ENCODE results near the gene EI24.

Gene EI24

GRCh38 chr11:125591649-125592304 is 22.5 kb downstream of the EI24 start:
- peak; percentile 22 for DNase-seq (ENCODE audit: low read depth)
- TF ChIP-seq CTCF (IDR thresholded peaks at IDR 0.05; ENCODE audit: low read length, missing control alignments): no peak
- peak overlapping the region; percentile 100 for H3K4me3 ChIP-seq (replicated peaks; ENCODE audit: low read depth, low read length)

DNA sequence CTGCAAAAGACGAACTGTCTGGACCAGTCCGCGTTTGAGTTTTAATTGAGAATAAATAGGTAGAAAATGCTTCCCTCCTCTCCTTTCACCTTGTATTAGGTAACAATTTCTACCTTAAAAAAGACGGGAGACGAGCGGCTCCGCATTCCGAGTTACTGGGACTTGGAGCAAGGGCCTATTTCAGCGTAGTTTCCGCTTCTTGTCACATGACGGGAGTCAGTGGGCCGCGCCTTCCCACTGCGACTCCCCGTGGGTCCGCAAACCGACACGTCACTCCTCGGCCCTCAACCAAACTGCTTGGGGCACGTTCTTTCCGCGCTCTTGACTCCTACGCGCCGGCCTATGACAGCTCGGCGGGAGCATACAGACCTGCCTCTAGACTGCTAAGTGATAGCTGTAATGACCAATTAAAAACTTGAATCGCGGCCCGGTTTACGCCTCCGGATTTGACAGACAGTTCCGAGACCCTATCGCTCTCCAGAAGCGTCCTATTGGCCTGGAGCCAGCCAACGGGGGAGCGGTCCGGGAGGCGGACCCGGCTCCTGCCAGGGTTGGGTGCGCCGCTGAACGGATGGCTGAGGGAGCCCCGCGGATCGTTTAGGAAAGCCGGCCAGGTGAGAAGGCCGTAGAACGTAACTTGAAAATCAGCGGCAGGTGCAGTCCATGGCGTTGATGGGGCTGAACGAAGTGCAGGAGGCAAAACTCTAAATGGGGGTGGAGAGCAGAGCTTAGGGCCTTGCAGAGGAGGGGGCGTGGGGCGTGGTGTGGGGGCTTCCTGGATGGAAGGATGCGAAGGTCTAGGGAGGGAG is 23.2 kb downstream of the EI24 start, which contains the start of gene STT3A:
Gene STT3A, plus strand, starts transcription at position 548 of the 809 bp plus-strand sequence. CDS start 3,064 bp downstream, outside the sequence.
- TF ChIP-seq CTCF (IDR thresholded peaks at IDR 0.05; ENCODE audit: low read length, missing control alignments): no peak
- DNase-seq (ENCODE audit: low read depth): peak; percentile 100
- peak within 1 kb of the TSS; percentile 100 for H3K4me3 ChIP-seq (replicated peaks; ENCODE audit: low read depth, low read length)

- peak overlapping the region; percentile 100 for H3K4me3 ChIP-seq (replicated peaks; ENCODE audit: low read depth, low read length)
- no peak for TF ChIP-seq CTCF (IDR thresholded peaks at IDR 0.05; ENCODE audit: low read length, missing control alignments)
- peak; percentile 39 for DNase-seq (ENCODE audit: low read depth)
Observed at GRCh38 chr11:125593114-125593820, 24.0 kb downstream of the EI24 start.

- no peak for TF ChIP-seq CTCF (IDR thresholded peaks at IDR 0.05; ENCODE audit: low read length, missing control alignments)
- no peak overlapping the region for H3K4me3 ChIP-seq (replicated peaks; ENCODE audit: low read depth, low read length)
- no peak for DNase-seq (ENCODE audit: low read depth)
Observed at GRCh38 chr11:125594958-125595357, 25.7 kb downstream of the EI24 start.

GRCh38 chr11:125600663-125601062 is 31.4 kb downstream of the EI24 start:
- DNase-seq (ENCODE audit: low read depth): no peak
- no peak overlapping the region for H3K4me3 ChIP-seq (replicated peaks; ENCODE audit: low read depth, low read length)
- TF ChIP-seq CTCF (IDR thresholded peaks at IDR 0.05; ENCODE audit: low read length, missing control alignments): no peak

GRCh38 chr11:125603207-125603606 is 33.9 kb downstream of the EI24 start:
- TF ChIP-seq CTCF (IDR thresholded peaks at IDR 0.05; ENCODE audit: low read length, missing control alignments): no peak
- H3K4me3 ChIP-seq (replicated peaks; ENCODE audit: low read depth, low read length): no peak overlapping the region
- DNase-seq (ENCODE audit: low read depth): no peak

Measured in fibroblast of pulmonary artery (primary cell).